Measurements from ENCODE around the gene OR2AE1.

DNA sequence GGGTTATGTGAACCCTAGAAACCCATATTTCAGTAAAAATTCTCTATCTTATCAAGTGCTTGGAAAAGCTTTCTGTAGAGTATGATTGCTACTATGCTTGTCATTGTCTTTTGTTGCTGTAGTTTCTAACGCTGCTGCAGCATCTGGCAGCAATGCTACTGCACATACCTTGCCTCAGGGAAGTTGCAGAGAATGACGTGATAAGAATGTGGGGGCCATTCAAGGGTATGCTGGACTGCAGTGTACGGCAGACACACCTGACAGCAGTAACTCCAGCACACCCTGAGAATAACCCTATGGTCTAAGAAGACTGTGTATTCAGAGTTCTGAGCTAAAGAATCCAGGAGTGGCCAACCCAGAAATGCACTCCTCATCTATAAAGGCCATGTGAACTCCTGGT is 22.0 kb upstream of the OR2AE1 start:
- TF ChIP-seq, protein P1, sequence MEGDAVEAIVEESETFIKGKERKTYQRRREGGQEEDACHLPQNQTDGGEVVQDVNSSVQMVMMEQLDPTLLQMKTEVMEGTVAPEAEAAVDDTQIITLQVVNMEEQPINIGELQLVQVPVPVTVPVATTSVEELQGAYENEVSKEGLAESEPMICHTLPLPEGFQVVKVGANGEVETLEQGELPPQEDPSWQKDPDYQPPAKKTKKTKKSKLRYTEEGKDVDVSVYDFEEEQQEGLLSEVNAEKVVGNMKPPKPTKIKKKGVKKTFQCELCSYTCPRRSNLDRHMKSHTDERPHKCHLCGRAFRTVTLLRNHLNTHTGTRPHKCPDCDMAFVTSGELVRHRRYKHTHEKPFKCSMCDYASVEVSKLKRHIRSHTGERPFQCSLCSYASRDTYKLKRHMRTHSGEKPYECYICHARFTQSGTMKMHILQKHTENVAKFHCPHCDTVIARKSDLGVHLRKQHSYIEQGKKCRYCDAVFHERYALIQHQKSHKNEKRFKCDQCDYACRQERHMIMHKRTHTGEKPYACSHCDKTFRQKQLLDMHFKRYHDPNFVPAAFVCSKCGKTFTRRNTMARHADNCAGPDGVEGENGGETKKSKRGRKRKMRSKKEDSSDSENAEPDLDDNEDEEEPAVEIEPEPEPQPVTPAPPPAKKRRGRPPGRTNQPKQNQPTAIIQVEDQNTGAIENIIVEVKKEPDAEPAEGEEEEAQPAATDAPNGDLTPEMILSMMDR (IDR thresholded peaks at IDR 0.05): no peak
- no peak for TF ChIP-seq ZFX (IDR thresholded peaks at IDR 0.05; ENCODE audit: borderline replicate concordance)

Measured in 22Rv1 (cell line).